GM08714 (cell line): Measurements from ENCODE around the gene ZNF830.
"Not testable (repeated sequence)": the region's sequence is repeated elsewhere in the genome, so short reads cannot be mapped to it uniquely, and the experiment has no call there.

Experiments
- H3K4me3 ChIP-seq: fragments of 200-500 bp; sonication (Bioruptor generic); 2 replicates; pipeline ENCODE4 v1.5.1; 2014; ENCODE audit warnings: mild to moderate bottlenecking, low read length, inconsistent platforms
- ZNF274 ChIP-seq: IDR thresholded peaks from 2 replicates; pipeline ENCODE4 v1.6.1; 2012; ENCODE audit warnings: mild to moderate bottlenecking, low read depth, low read length

Gene ZNF830, protein sequence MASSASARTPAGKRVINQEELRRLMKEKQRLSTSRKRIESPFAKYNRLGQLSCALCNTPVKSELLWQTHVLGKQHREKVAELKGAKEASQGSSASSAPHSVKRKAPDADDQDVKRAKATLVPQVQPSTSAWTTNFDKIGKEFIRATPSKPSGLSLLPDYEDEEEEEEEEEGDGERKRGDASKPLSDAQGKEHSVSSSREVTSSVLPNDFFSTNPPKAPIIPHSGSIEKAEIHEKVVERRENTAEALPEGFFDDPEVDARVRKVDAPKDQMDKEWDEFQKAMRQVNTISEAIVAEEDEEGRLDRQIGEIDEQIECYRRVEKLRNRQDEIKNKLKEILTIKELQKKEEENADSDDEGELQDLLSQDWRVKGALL

DNA sequence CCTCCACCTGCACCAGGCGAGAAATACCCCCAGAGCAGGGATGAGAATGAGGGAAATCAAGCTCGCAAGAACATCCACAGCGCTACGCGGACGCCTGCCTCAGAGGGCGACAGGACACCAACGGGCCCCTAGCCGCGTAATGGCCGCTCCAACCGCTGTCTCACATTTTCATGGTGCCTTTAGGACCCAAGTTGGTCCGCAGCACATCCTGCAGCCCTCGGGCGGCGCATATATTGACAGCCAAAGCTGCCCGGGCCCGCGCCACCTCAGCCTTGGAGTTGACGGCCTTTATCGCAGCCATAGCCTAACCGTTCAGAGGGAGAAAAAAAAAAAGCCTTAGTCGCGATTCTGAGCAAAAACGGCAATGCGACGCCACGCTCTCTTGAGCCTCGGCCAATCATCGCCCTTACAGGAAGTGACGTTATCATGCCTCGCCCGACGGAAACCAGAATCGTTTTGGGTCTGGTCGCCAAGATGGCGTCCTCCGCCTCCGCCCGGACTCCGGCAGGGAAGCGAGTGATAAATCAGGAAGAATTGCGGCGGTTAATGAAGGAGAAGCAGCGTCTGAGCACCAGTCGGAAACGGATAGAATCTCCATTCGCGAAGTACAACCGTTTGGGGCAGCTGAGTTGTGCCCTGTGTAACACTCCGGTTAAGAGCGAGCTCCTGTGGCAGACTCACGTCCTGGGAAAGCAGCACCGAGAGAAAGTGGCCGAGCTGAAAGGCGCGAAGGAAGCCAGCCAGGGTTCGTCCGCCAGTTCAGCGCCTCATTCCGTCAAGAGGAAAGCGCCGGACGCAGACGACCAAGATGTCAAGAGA lies at the start of gene ZNF830, which contains the start of gene CCT6B:
Gene ZNF830, plus strand, starts transcription at position 448 of the 819 bp plus-strand sequence. Its CDS starts 27 bp downstream, at position 475.
Gene CCT6B, minus strand, starts transcription at position 368 of the 819 bp plus-strand sequence. Its CDS starts 67 bp downstream, at position 301.
- peak within 1 kb of the TSS; percentile 84 for H3K4me3 ChIP-seq
- no peak for TF ChIP-seq ZNF274

DNA sequence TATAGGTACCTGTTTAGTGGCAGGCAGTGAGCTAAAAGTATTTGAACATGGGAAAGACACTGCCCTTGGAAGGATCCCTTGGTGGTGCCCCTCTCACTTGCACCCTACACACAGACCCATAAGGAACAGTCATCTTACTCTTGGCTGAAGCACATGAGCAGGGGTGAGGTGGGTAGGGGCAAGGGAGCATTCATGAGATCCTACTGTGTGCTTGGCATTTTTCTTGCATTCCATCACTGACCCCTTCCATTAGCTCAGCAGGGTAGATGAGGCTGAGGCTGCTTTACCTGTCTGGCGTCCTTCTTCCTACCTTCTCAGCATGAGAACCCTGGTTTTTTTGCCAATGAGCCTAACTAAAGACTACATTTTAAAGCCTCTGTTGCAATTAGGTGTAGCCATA lies 48.3 kb upstream of the ZNF830 start:
- no peak for TF ChIP-seq ZNF274
- H3K4me3 ChIP-seq = no peak overlapping the region

- no peak for TF ChIP-seq ZNF274
- no peak overlapping the region for H3K4me3 ChIP-seq
Observed at GRCh38 chr17:34916120-34916519, 45.2 kb upstream of the ZNF830 start.

DNA sequence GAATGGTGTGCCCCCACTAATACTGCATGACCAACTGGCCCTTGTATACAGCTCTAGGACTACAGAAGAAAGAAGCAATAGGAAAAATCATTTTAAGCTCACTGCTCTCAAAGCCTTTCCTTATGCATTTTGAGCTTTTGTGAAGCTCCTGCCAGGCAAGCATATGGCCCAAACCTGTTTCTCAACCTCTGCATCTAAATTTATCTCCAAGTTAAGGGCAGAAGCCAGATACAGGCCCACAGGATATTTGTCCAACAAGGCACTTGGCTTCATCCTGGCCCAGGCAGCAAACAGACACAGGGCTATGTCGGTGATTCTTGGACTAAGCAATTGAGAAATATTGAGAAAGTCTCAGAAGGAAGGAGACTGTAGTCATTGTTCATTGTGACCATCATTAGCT lies 44.0 kb upstream of the ZNF830 start:
- no peak for TF ChIP-seq ZNF274
- no peak overlapping the region for H3K4me3 ChIP-seq

- H3K4me3 ChIP-seq = no peak overlapping the region
- no peak for TF ChIP-seq ZNF274
Observed at GRCh38 chr17:34920676-34921075, 40.7 kb upstream of the ZNF830 start.

DNA sequence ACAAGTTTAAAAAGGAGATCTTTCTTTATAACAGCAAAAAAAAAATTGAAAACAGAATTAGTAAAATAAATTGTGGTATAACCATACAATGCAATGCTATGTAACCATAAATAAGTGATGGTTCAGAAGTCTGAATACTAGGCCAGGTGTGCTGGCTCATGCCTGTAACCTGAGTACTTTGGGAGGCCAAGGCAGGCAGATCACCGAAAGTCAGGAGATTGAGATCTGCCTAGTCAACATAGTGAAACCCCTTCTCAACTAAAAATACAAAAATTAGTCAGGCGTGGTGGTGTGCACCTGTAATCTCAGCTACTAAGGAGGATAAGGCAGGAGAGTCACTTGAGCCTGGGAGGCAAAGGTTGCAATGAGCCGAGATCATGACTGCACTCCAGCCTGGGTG lies 34.7 kb upstream of the ZNF830 start:
- no peak for TF ChIP-seq ZNF274
- no peak overlapping the region for H3K4me3 ChIP-seq

GRCh38 chr17:34930283-34930682 lies 31.1 kb upstream of the ZNF830 start:
- H3K4me3 ChIP-seq = no peak overlapping the region
- TF ChIP-seq ZNF274 = no peak

DNA sequence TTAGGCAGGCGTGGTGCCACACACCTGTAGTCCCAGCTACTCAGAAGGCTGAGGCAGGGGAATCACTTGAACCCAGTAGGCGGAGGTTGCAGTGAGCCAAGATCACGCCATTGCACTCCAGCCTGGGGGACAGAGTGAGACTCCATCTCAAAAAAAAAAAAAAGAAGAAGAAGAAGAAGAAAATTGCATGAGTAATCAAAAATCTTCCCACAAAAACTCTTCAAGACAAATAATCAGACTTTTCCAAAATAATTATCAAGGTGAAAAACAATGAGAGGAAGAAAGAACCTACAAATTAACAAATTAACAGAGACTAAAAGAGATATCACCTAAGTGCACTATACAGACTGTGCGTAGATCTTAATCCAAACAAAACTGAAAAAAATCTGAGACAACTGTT lies 10.6 kb upstream of the ZNF830 start:
- not testable (repeated sequence) for H3K4me3 ChIP-seq

GRCh38 chr17:34958438-34958837 lies 2.9 kb upstream of the ZNF830 start:
- no peak overlapping the region for H3K4me3 ChIP-seq
- TF ChIP-seq ZNF274 = no peak

GRCh38 chr17:34974179-34974578 lies 12.8 kb downstream of the ZNF830 start:
- H3K4me3 ChIP-seq = no peak overlapping the region
- no peak for TF ChIP-seq ZNF274

DNA sequence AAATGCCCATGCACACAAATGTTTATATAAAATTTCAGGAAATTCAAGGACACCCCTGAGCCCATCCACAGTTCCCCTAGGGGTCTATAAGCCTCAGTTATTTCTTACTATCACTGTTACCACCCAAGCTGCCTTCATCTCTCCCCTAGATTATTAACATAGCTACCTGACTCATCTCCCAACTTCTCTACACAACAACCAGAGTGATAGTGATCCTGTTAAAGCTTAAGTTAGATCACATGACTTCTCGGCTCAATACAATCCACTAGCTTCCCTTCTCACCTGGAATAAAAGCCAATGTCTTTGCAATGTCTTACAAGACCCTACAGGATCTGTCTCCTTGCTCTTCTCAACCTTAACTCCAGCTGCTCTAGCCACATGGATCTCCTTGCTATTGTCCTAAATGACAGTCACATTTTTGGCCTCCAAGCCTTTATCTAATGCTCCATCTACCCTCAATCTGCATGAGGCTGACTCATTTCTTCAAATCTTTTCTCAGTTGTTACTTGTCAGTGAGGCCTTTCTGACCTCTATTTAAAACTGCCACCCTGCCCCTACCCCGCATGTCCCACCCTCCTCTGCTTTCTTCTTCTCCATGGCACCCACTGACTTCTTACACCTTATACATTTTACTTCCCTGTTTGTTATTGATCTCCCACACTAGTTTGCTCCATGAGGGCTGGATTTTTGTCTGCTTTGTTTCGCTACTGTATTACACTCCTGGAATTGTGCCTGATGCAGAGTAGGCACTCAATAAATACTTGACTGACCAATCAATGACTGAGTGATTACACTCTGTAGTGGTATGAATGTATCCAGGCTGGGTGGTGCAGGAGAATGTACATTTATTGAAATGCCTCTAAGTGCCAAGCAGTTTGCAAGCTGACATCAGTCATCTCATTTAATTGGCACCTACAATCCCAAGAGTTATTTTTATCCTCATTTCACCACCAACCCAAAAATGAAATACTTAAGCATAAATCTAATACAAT lies 13.8 kb downstream of the ZNF830 start:
- no peak overlapping the region for H3K4me3 ChIP-seq
- no peak for TF ChIP-seq ZNF274

GRCh38 chr17:34979153-34979552 lies 17.8 kb downstream of the ZNF830 start:
- no peak for TF ChIP-seq ZNF274
- no peak overlapping the region for H3K4me3 ChIP-seq

- H3K4me3 ChIP-seq = peak overlapping the region; percentile 85
- no peak for TF ChIP-seq ZNF274
Observed at GRCh38 chr17:34979650-34980352, 18.5 kb downstream of the ZNF830 start.

DNA sequence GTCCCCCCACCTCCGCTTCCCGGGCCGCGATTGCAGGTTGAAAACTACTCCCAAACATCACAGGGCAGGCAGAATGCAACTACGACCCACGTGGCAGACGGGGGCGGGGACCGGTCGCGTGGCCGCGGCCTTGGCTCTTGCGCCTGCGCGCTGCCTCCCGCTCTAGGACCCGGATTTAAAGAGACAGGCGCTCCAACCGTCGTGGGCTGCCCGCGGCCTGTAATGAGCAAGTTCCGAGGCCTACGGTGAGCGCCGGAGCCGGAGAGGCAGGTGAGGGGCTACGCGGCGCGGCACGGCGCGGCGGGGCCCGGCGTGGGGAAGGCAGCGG lies 19.0 kb downstream of the ZNF830 start, which contains the start of gene LIG3:
Gene LIG3, plus strand, starts transcription at position 160 of the 328 bp plus-strand sequence. CDS start 2,494 bp downstream, outside the sequence.
- no peak for TF ChIP-seq ZNF274

More for the DNA sequence above, 19.0 kb downstream of the ZNF830 start, which contains the start of gene LIG3:
- peak within 1 kb of the TSS; percentile 85 for H3K4me3 ChIP-seq
